GM19351 (cell line): ENCODE results near the gene TRIM72.
"Not testable (repeated sequence)": the region's sequence is repeated elsewhere in the genome, so short reads cannot be mapped to it uniquely, and the experiment has no call there.

Source experiments
- ATAC-seq: cut with Tn5 transposase; IDR thresholded peaks from one replicate; pipeline ENCODE4 v1.9.1; 2021; ENCODE audit warnings: mild to moderate bottlenecking, moderate library complexity; ENCODE audit not compliant: unreplicated experiment

Gene TRIM72

GRCh38 chr16:31277659-31278260 is 63.8 kb downstream of the TRIM72 start:
- ATAC-seq = no peak

- not testable (repeated sequence) for ATAC-seq
These were observed 64.9 kb downstream of the TRIM72 start for GRCh38 chr16:31278853-31279252.
